ENCODE results near the gene SLC12A7.

The SLC12A7 gene

DNA sequence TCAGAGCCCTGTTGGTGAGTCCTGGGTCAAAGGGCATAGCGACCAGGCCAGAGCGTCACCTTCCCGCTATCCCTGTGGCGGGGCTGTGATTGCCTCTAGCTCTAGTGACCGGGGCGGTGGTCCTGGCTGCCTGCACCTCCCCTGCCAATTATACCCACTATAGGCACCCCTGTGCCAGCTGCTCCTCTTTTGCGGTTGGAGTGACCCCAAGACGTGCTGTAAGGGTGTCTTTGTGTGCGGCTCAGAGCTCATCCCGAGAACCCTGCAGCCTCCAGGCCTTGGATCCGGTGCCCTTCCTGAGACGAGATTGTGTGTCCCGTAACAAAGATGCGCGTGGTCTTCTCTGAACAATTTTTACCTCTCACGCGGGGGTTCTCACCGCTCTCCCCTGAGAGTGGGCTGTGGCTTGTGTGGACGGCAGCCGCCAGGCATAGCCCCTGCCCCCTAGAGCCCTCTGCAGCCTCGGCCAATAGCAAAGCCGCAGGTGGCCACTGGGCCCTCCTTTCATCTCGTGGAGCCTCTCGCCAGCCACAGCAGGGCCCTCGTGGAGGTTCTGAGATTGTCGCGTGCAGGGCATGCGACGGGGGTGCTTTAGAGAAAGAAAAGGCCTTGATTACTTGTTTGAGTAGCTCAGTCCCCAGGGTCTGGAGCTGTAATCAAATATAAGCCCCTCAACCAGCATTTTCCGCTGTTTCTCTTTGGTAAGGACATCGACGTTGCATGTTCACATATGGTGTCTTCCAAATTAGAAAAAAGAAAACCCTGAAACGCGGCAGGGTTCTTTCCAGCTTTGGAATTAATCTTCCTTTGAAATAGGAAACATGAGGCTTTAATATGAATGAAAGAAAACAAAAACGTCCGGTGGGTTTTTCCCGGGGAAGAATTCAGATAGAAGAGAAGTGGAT lies 92.6 kb downstream of the SLC12A7 start:
- no peak for DNase-seq (ENCODE audit: low read depth in 2 of 2)

DNA sequence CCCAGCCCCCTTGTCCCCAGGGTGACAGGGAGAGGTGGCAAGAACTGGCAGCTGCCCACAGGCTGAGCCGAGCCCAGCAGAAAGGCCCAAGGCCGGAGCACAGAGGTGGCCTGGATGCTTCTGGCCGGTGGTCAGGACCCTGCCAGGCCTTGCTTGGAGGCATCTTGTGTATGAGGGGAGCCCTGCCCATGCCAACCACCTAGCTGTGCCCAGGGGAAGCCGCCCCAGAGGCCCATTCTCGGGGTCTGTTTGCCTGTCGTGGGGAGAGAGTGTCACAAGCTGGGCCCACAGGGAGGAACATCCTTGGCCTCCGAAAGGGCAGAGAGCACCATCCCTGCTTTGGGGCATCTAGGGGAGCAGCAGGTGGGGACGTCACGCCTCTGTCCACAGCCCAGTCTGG lies 93.3 kb downstream of the SLC12A7 start:
- DNase-seq (ENCODE audit: low read depth in 2 of 2), result no peak

DNA sequence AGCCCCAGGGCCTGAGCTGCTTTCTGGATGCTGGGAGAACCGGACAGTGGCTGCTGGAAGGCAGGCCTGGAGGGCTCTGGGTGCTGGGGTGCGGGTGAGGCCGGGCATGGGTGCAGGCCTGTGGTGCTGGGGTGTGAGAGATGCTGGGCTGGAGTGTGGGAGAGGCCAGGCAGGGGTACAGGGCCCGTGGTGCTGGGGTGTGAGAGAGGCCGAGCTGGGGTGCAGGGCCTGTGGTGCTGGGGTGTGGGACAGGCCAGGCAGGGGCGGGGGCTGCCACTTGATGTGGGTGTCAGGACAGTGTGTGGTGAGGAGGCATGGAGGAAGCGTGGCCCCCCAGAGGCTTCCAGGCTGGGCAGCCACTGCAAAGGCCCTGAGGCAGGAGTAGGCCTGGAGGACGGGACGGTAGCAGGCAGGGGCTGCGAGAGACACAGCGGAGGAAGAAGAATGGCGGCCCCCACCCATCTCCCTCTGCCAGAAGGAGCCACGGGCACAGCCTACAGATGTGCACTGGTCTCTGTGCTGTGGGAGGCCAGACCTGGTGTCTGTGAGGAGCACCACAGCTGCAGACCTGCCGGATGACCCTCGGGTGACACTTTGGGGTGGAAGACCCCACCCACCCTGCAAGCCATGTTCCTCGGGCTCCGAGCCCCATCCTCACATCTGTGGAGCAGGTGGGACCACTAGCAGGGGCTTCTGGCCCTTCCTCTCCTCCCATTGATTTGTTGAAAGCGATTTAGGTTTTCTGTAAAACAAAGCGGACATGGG lies 94.0 kb downstream of the SLC12A7 start:
- DNase-seq (ENCODE audit: low read depth in 2 of 2), result no peak

DNA sequence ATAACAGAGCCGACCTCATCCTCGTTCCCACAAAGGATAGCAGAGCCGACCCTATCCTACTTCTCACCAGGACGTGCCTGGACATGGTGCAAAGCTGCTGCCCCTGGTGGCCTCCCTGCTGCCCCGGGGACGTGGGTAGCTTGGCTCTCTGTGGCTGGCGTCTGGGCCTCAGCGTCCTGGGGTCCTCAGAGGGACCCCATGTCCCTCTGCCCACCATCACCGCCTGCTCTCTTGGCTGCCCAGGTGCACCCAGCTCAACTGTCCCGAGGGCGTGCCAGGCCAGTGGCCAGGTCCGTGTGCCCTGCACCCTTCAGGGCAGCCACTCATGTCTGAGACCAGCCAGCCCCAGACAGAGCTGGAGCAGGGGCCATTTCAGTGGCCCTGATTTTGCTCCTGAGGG lies 94.8 kb downstream of the SLC12A7 start:
- DNase-seq (ENCODE audit: low read depth in 2 of 2), result no peak

DNA sequence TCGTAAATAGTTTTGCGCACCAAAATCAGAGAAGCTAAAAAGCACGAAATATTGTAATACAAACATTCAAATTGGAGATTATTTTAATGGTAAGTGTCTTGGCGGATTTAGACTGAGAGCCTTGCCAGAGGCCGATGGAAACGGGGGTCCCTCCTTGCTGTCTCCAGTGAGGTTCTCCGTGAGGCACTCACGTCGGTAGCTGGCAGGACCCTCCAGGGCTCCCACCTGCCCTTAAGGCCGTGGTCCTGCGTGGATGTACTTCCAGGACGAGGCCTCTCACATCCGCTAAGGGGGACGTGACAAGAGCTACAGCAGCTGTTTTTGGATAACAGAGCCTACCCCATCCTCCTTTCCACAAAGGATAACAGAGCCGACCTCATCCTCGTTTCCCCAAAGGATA lies 95.4 kb downstream of the SLC12A7 start:
- DNase-seq (ENCODE audit: low read depth in 2 of 2), result no peak

DNA sequence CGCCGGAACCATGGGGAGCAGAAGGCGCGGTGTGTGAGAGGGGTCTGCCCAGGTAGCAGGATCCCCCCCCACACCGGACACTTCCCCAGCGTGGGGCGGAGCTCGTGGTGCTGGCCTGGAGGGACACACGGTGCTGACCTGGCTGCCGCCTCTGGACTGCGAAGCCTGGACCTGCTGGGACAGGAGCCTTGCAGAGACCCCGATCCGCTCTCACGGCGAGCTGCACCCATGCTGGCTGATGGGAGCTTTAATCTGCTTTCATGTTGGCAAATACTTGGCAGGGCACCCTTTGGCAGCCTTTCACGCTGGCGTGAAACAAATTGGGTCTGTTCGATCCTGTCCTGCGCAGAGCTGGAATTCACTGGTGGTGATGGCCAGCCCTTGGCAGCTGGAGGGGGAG lies 95.8 kb downstream of the SLC12A7 start:
- DNase-seq (ENCODE audit: low read depth in 2 of 2), result no peak

DNA sequence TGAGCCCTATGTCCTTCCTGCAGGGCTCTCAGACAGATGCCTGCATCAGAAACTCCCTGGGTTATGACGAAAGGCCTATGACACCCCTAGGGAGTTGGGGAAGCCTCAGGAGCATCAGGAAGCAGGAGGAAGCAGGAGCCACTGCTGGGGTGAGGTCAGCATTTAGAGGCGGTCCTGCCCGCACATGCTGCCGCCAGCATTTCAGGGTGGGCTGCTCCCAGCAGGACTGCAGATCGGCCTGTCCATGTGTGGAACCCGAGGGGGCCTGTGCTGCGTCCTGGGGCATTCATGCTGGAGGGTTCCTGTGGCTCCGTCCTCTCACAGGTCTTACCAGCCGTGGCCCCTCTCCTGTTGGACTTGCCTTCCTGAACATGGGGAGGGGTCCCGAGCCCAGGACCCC lies 96.4 kb downstream of the SLC12A7 start:
- no peak for DNase-seq (ENCODE audit: low read depth in 2 of 2)

DNA sequence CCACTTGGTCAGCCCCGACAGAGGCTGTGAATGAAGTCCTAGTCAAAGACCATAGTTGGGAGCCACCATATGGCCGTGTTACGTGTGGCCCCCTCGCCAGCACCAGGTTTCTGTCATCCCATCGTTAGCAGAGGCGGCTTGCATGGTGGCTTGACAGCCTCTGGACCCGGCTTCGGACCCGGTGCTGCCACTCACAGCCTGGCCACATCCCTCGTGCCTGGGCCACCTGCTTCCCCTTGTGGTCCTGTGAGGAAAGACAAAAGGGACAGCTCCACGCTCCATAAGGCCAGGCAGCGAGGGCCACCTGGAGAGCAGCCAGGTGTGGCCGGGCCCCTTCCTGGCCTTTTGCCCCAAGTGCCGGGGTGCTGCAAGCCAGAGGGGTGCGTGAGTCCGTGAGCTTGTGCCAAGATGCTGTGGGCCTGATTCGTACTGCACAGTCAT lies 97.1 kb downstream of the SLC12A7 start:
- DNase-seq (ENCODE audit: low read depth in 2 of 2), result no peak

DNA sequence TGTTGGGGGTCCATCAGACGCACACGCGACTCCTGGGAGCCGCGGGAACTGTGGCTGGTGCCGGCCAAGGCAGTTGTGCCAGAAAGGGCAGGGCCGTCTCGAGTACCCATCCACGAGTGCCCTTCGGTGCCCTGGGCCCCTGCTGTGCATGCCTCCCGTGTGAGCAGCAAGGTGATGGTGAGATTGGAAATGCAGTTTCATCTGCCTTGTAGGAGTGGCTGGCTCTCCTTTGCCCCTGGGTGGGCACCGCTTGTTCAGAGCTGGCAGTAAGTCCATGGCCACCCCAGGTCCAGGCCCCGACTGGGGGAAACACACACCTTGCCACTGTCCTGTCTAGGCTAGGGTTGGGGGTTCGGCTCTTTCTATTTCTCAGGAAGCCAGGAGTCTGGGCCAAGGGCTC lies 97.5 kb downstream of the SLC12A7 start:
- DNase-seq (ENCODE audit: low read depth in 2 of 2), result no peak

DNA sequence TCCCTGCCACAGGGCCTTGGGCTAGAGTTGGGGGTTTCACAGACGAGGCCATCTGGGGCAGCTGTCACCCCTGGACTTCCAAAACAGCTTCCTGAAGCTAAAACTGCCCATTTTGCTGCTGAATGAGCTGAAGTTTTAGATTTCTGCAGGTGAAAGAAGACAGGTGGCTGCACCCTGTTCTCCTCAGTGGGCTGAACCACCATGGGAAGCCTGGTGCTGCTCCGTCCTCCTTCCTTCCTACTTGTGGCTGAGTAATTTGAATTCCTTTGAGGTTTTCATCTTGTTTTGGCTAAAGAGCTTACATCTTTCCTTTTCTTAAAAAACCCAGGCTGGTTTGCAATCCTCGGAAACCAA lies 97.9 kb downstream of the SLC12A7 start:
- DNase-seq (ENCODE audit: low read depth in 2 of 2), result no peak

DNA sequence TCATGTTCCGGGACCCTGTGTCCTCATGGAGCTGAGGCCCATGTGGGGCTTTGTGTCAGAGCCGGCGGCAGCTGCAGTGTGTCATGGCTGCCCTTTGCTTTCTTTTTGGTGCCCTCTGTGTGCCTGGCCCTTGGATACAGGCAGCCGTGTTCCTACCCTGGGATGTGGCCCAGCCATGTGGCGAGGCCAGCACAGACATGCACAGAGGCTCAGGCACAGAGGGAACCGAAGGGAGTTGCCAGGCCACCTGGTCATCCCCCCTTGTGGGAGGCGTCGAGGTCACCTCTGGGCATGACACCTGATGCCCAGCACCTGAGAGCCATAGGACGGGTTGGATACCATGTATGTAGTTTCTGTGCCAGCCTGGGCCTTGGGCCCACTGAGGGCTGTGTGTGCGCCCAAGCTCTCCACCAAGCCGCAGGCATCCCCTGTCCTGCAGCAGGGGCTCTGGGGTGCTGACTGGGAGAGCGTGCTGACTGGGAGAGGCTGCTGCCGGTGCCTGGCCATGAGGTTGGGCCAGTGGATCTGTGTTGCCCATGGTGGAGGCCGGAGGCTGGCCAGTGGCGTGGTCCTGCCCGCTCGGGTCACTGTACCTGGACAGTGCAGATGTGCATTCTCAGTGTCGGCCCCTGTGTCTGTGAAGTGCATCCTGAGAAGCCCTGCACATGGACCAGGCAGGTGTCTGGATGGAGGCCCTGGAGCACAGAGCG lies 98.5 kb downstream of the SLC12A7 start:
- no peak for DNase-seq (ENCODE audit: low read depth in 2 of 2)

DNA sequence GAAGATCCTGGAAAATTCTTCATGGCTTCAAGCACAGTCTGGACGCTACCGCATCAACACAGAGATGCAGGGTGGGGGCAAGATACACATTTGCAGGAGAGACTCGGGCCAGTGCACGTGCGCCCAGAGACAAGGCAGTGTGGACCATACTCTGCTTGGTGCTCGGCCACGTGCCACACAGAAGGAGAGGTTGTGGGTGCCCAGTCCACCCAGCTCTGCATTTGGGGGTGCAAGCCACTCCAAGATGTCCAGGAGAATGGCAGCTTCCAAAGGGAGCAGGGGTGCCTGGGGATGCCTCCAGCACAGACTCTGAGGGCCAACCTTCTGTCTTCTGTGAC lies 99.0 kb downstream of the SLC12A7 start:
- no peak for DNase-seq (ENCODE audit: low read depth in 2 of 2)

DNA sequence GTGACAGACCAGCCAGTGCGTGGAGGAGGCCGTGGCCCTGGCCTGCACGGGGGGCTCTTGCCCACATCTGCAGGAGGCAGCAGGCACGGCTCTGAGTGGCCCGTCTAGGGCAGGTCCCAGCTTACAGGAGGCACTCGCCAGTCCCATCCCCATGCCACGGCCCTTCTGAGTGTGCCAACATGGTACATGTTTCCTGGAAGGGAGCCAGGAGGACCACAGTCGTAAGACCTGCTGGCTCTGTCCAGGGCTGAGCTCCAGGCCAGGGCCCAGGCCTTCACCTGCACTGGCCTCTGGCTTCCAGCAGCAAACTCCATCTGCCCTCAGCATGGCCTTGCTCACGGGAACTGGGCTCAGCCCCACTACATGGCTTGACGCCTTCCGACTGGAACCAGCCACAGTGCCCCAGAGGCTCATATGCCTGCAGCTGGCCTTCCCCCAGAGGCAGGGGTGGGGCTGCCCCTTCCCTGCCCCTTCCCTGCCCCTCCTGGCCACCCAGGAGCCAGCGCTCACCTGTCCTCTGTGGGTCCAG lies 99.5 kb downstream of the SLC12A7 start:
- DNase-seq (ENCODE audit: low read depth in 2 of 2), result no peak

DNA sequence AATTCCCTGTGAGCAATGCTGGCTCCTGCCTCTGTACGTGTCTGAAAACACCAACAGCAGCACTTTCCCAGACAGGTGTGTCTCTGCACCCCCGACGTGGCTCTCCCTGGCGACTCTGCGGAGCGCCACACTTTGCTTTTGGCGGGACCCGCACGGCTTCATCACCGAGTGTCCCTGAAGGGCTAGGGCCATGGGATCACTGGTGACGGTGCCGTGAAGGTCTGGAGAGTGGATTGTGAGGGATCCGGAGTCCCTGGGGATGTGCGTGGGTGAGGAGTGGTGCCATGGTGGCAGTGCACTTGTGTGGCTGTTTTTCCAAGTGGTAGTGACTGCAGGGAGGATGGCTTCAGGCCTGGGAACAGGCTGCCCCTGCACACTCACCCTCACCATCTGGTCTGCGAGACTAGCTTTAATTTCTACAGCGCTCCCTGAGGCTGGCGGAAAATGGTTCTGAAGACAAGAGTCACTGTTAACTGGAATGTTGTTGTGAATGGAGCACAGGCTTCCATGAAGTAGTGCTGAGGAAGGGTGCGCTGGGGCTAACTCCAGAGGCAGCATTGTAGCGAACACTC lies 100.0 kb downstream of the SLC12A7 start:
- no peak for DNase-seq (ENCODE audit: low read depth in 2 of 2)

DNA sequence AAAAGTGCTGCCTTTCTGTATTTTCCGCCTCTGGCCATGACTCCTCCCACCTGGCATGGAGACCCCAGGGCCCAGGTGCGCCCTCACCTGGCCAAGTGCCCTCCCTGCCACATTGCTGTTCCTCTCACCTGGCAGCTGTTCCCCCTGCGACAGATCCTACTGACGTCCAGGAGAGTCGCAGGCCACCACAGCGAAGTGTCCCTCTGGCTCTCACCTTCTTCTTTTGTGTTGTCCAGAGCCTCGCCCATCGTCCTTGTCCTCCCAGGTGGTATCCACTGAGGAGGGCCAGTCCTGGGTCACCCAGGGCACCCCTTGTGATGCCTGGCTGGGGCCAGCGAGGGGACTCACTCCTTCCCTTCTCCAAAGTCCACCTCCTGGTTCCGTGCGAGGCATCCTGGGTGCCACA lies 100.6 kb downstream of the SLC12A7 start:
- DNase-seq (ENCODE audit: low read depth in 2 of 2), result no peak

DNA sequence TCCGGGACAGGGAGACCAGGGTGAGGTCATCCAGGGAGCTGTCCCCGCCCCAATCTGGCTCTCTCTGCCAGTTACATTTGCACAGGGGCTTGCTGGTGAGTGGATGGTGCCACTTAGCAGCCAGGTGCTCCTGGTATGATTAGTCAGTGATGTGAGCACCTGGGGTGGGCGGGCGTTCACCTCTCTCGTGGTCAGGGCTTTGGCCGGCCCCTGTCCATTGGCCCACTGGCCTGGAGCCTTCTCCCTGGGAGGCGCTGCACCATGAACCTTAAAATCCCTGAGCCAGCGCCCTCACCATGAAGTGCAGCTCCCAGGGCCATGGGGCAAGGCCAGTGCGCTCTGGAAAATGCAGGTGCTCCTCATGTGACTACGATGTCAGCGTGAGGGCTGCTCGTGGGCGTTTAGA lies 101.2 kb downstream of the SLC12A7 start:
- DNase-seq (ENCODE audit: low read depth in 2 of 2), result no peak

DNA sequence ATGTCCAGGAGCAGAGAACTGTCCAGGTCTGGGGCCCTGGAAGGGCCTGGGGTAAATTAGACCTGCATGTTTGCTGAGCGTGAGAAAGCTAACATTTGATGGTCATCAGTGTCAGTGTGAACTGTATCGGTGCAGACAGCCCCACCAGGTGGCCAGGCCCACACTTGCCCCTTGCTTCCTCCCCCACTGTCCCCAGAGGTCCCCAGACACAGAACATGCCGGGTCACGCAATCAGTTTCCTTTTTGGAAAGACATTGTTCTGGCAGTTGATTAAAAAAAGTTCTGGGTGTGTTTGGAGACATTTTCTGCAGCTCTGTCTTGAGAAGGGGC lies 101.7 kb downstream of the SLC12A7 start:
- no peak for DNase-seq (ENCODE audit: low read depth in 2 of 2)

DNA sequence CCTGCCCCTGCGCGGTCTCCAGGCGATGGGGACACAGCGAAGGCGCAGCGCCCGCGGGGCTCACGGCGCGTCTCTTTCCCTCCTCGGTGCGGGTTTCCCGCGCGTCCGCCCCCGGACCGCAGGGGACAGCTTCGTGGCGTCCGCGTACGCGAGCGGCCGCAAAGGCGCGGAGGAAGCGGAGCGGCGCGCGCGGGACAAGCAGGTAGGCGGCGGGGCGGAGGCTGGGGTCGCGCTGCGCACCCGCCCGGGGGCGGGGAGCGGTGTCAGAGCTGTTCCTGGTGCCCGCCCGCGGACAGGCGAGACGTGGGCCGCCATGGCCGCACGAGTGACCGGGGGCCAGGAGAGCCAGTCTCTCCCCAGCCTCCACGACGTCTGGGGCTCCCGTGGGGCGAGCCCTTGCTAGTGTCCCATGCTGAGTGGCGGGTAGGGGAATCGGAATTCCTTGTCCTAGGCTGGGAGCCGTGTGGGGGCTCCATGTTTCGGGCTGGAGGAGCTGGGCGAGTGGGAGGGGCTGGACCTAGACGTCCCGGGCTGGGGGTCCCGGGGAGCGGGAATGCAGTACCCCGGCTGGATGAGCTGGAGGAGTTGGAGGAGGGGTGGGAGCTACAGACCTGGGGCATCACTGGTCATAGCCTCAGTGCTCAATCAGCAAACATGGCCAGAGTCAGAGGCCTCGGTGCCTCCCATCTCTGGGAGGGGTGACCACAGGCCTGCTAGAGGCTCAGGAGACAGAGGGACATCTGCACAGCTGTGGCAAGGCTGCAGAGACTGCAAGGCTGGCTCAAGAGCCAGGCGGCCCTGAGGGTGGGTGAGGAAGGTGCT lies 102.3 kb downstream of the SLC12A7 start:
- no peak for DNase-seq (ENCODE audit: low read depth in 2 of 2)

DNA sequence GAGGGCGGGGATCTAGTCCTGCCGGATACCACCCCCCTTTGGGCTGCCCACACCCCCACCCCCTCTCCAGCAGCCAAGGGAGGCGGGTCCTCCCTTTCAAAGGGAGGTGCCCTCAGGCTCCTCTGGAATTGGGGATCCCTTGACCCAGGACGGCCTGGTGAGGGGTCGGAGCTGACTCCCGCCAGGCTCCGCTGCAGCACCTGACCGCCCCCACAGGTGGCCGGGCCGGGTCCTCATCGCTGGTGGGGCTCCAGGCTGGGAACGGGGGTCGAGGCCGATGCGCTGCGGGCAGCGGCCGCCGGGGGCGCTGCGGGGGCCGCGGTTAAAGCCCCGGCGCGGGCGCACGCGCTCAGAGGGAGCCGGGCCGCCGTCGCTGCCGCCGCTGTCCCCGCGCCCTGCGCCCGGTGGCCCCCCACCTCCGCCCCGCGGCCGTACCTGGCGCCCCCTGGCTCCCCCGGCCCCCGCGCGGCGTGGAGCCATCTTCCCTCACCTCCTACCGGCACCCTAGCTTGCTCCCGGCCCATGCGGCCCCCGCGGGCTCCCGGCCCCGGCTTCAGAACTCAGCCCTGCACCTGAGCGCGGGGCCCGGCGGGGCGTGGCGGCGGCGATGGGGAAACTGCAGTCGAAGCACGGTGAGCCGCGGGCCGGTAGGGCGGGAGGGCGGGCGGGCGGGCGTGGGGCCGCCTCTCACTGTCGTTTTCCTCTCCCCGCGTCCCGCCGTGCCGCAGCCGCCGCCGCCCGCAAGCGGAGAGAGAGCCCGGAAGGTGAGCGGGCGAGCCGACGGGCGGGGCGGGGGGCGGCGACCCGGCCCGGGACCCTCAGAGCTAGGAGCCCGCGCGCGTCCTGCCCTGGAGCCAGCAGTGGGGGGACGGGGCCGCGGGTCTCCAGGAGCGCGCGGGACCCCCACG lies 103.2 kb downstream of the SLC12A7 start, which contains the start of gene NKD2:
Gene NKD2 (plus strand): TSS at position 352 of the 908 bp plus-strand sequence. CDS start 256 bp downstream, at position 608.
- no peak for DNase-seq (ENCODE audit: low read depth in 2 of 2)
